GM12878 (cell line): ENCODE data around the gene UACA. TPM values are rescaled to one million over a fixed set of nuclear protein-coding genes. Genes with fewer than 3 reads are reported as not detected.

ENCODE experiments used
- ATAC-seq: fragments of 200-7000 bp; cut with Tn5 transposase; 3 replicates; pipeline ENCODE4 v1.9.1; 2020; ENCODE audit warnings: mild to moderate bottlenecking, moderate library complexity
- BruUV-seq: library from RNA; stranded (reverse); fragments of 400-500 nt; replicated peaks from 2 replicates; lab custom pipeline; 2021; lab: Mats Ljungman, UMichigan
- CTCF ChIA-PET: fragments of 300-600 bp; sonication (Branson Sonifier 250); formaldehyde crosslinking; extraction: SDS; loops from one replicate; lab custom pipeline; 2021; ENCODE audit warnings: inconsistent platforms; lab: Yijun Ruan, JAX
- POLR2A ChIA-PET: fragments of 350-600 bp; formaldehyde crosslinking; extraction: SDS; loops from one replicate; lab custom pipeline; 2021; ENCODE audit warnings: inconsistent platforms; lab: Charles Lee
- RAD21 ChIA-PET: fragments of 300-600 bp; sonication (Branson Sonifier 250); formaldehyde crosslinking; loops from one replicate; lab custom pipeline; 2023; ENCODE audit warnings: antibody characterized with exemption; ENCODE audit not compliant: unreplicated experiment; lab: Charles Lee
- SMC1A ChIA-PET: fragments of 300-600 bp; sonication (Branson Sonifier 250); formaldehyde crosslinking; loops from one replicate; lab custom pipeline; 2023; ENCODE audit not compliant: unreplicated experiment, uncharacterized antibody; lab: Charles Lee
- DNase-seq: peaks from one replicate; pipeline ENCODE4 v3.0.0-alpha.2; 2011; ENCODE audit warnings: low read depth, low spot score
- FAIRE-seq: peaks from 3 replicates; lab custom pipeline; 2011; peaks lifted over from hg19 to GRCh38; lab: Jason Lieb, UNC
- H2AFZ ChIP-seq: 2 replicates; pipeline ENCODE4 v1.6.0; 2011; ENCODE audit warnings: low read depth, low read length, control low read depth; ENCODE audit not compliant: control insufficient read depth
- H3K27ac ChIP-seq: 2 replicates; pipeline ENCODE4 v1.5.1; 2011; ENCODE audit warnings: control low read depth; ENCODE audit not compliant: control insufficient read depth, insufficient read depth
- H3K27me3 ChIP-seq, 2 experiments: replicated peaks in 1 of 2; 2 replicates each; pipeline versions ENCODE4 v1.6.0 to v1.6.1; 2011; ENCODE audit warnings: low read length in 1 of 2; ENCODE audit not compliant: control insufficient read depth in 2 of 2, insufficient read depth in 2 of 2
- H3K36me3 ChIP-seq, 2 experiments: 2 replicates each; pipeline ENCODE4 v1.5.1; 2011; ENCODE audit warnings: low read length in 1 of 2; ENCODE audit not compliant: control insufficient read depth in 2 of 2, insufficient read depth in 2 of 2
- H3K4me1 ChIP-seq: 2 replicates; pipeline ENCODE4 v1.6.1; 2011; ENCODE audit warnings: mild to moderate bottlenecking, low read length, moderate library complexity, mixed read lengths; ENCODE audit not compliant: control insufficient read depth, insufficient read depth
- H3K4me2 ChIP-seq: 2 replicates; pipeline ENCODE4 v1.6.0; 2011; ENCODE audit warnings: control low read depth; ENCODE audit not compliant: control insufficient read depth, insufficient read depth
- H3K4me3 ChIP-seq: fragments of 200-600 bp; sonication (generic); 2 replicates; pipeline ENCODE4 v1.5.1; 2016
- H3K79me2 ChIP-seq: 2 replicates; pipeline ENCODE4 v1.6.0; 2011; ENCODE audit warnings: low read length; ENCODE audit not compliant: control insufficient read depth, insufficient read depth
- H3K9ac ChIP-seq: 2 replicates; pipeline ENCODE4 v1.8.0; 2011; ENCODE audit warnings: low read length, control low read depth, mixed read lengths; ENCODE audit not compliant: control insufficient read depth, insufficient read depth
- H3K9me3 ChIP-seq: replicated peaks from 3 replicates; pipeline ENCODE4 v1.5.1; 2011; ENCODE audit warnings: mild to moderate bottlenecking, low read length; ENCODE audit not compliant: control insufficient read depth, insufficient read depth
- H4K20me1 ChIP-seq: 2 replicates; pipeline ENCODE4 v1.6.0; 2011; ENCODE audit not compliant: control insufficient read depth, insufficient read depth
- BHLHE40 ChIP-seq, 2 experiments: fragments of 450-650 bp in 1 of 2; IDR thresholded peaks; 2 replicates each; pipeline ENCODE4 v1.6.1; 2011 to 2017; ENCODE audit warnings: low read depth in 2 of 2, borderline replicate concordance in 1 of 2, improper control_type of control experiment in 1 of 2, low read length in 1 of 2, mild to moderate bottlenecking in 1 of 2
- HCFC1 ChIP-seq: fragments of 150-350 bp; IDR thresholded peaks from 2 replicates; pipeline ENCODE4 v1.6.1; 2014; ENCODE audit warnings: low read length
- JUNB ChIP-seq: IDR thresholded peaks from 2 replicates; pipeline ENCODE4 v1.6.1; 2016; ENCODE audit warnings: antibody characterized with exemption, mild to moderate bottlenecking
- JUND ChIP-seq: IDR thresholded peaks from 2 replicates; pipeline ENCODE4 v1.6.1; 2012; ENCODE audit warnings: low read depth, mild to moderate bottlenecking, low read length, improper control_type of control experiment, moderate library complexity
- LARP7 ChIP-seq: fragments of 450-650 bp; IDR thresholded peaks from 2 replicates; pipeline ENCODE4 v1.6.1; 2017; ENCODE audit warnings: mild to moderate bottlenecking
- MEF2B ChIP-seq: fragments of 450-650 bp; IDR thresholded peaks from 2 replicates; pipeline ENCODE4 v1.6.1; 2018; ENCODE audit warnings: mild to moderate bottlenecking, moderate library complexity; ENCODE audit not compliant: partially characterized antibody, poor library complexity, severe bottlenecking
- NBN ChIP-seq: fragments of 450-650 bp; IDR thresholded peaks from 2 replicates; pipeline ENCODE4 v1.6.1; 2016
- SKIL ChIP-seq: fragments of 450-650 bp; IDR thresholded peaks from 2 replicates; pipeline ENCODE4 v1.6.1; 2017; ENCODE audit warnings: mild to moderate bottlenecking, low read depth, inconsistent platforms; ENCODE audit not compliant: poor library complexity, severe bottlenecking
- SMAD5 ChIP-seq: IDR thresholded peaks from 2 replicates; pipeline ENCODE4 v1.6.1; 2016; ENCODE audit warnings: antibody characterized with exemption, low read depth
- SMC3 ChIP-seq: IDR thresholded peaks from 2 replicates; pipeline ENCODE4 v1.6.1; 2011; ENCODE audit warnings: low read length, improper control_type of control experiment, borderline replicate concordance
- SREBF1 ChIP-seq: IDR thresholded peaks from 2 replicates; pipeline ENCODE4 v1.6.1; 2012; ENCODE audit warnings: mild to moderate bottlenecking, low read length
- ZZZ3 ChIP-seq: IDR thresholded peaks from 2 replicates; pipeline ENCODE4 v1.6.1; 2011; ENCODE audit warnings: low read depth; ENCODE audit not compliant: control insufficient read depth, insufficient read length
- WGBS: methylation state at CpG from one replicate; pipeline ENCODE4 v1.1.6; 2016; ENCODE audit warnings: low lambda C conversion rate; ENCODE audit not compliant: insufficient replicate concordance, insufficient coverage; ENCODE audit errors: missing lambda C conversion rate; 5-methylcytosine and 5-hydroxymethylcytosine counted together
- in situ Hi-C: fragments of 300-500 bp; cut with MboI; formaldehyde crosslinking; loops from 9 replicates; pipeline ENCODE4 v1.14.3; 2018; ENCODE audit warnings: mixed read lengths
- intact Hi-C: fragments of 100-400 bp; cut with micrococcal nuclease; formaldehyde crosslinking; loops from one replicate; pipeline ENCODE4 v1.14.2; 2022; ENCODE audit not compliant: unreplicated experiment
- polyA plus RNA-seq, 11 experiments: library from polyadenylated mRNA; depleted of rRNA in 4 of 11; unstranded in 6 of 11; stranded (reverse) in 5 of 11; fragments of >200 nt; fragmentation: Nextera tagmentation in 4 of 11; fragmentation: Illumina TruSeq in 1 of 11; extraction: Ambion mirVana in 4 of 11; extraction: Trizol in 1 of 11; gene quantifications; 1 replicate in 1 of 11; 2 replicates in 10 of 11; pipeline versions ENCODE4 v1.2.1 to v1.2.3, GENCODE V29; 2011 to 2016; ENCODE audit warnings: inconsistent platforms in 2 of 11, missing spikeins in 2 of 11, low read depth in 1 of 11
- total RNA-seq, 4 experiments: library from RNA; depleted of rRNA in 3 of 4; stranded (reverse); fragments of >200 nt in 3 of 4; fragmentation: Illumina TruSeq in 1 of 4; extraction: Trizol in 1 of 4; gene quantifications; 2 replicates each; pipeline versions ENCODE4 v1.2.1 to v1.2.3, GENCODE V29; 2013 to 2021
- TF ChIP-seq, protein P1 (sequence below): fragments of 450-650 bp; IDR thresholded peaks from 2 replicates; pipeline ENCODE4 v1.6.1; 2018; ENCODE audit warnings: mild to moderate bottlenecking, low read depth, moderate library complexity; ENCODE audit not compliant: partially characterized antibody
- TF ChIP-seq, protein P2 (sequence below): fragments of 450-650 bp; IDR thresholded peaks from 2 replicates; pipeline ENCODE4 v1.6.1; 2017; ENCODE audit warnings: mild to moderate bottlenecking

UACA gene
- total and polyA plus RNA-seq, 10 of the 15 experiments (the other 5 are each of a cell fraction or from before 2014, with no cell fraction given) = 0.30 to 4.0 (median 2.0) TPM

DNA sequence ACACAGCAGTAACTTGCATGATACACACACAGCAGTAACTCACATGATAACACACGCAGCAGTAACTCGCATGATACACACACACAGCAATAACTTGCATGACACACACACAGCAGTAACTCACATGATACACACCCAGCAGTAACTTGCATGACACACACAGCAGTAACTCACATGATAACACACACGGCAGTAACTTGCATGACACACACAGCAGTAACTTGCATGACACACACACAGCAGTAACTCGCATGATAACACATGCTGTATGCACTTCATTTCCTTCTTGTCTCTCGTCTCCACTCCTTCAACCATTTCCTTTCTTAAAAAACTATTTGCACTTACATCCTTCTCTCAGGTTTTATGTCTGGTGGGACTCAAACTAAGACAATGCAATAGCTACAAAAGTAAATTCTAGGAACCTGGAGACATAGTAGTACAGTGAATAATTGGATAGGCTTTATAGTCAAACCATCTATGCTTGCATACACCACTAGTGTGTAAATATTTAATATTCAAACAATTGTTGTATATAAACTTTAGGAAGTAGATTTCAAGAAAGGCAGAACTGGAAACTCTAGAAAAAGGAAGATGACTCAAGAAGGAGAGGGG is 130.8 kb downstream of the UACA start:
- intact Hi-C loops = no loop called here
- Histone ChIP-seq H3K27me3 (peaks cover 0 to 1% of the 10 kb centered on the region in 2 experiments; a peak in 1 of 4 replicates), H3K27ac (no peak overlapping the region), H3K4me2 (no peak overlapping the region), H3K36me3 (no peaks in the 10 kb centered on the region), H3K9me3 (no peaks in the 10 kb centered on the region), H2AFZ (no peak overlapping the region), H3K79me2 (no peaks in the 10 kb centered on the region), H3K4me3 (no peak overlapping the region), H3K9ac (no peak overlapping the region), H3K4me1 (no peaks in the 10 kb centered on the region), H4K20me1 (no peaks in the 10 kb centered on the region)
- RAD21 ChIA-PET = no interaction called here
- FAIRE-seq (no peak), DNase-seq (no peak), ATAC-seq (no peak)
- in situ Hi-C loops = no loop called here
- BruUV-seq = no TSS peak
- WGBS = 40% methylated on average over 5 of the region's 5 CpGs
- POLR2A ChIA-PET = no interaction called here
- SMC1A ChIA-PET = no interaction called here
- CTCF ChIA-PET = no interaction called here
- TF ChIP-seq, protein P1, sequence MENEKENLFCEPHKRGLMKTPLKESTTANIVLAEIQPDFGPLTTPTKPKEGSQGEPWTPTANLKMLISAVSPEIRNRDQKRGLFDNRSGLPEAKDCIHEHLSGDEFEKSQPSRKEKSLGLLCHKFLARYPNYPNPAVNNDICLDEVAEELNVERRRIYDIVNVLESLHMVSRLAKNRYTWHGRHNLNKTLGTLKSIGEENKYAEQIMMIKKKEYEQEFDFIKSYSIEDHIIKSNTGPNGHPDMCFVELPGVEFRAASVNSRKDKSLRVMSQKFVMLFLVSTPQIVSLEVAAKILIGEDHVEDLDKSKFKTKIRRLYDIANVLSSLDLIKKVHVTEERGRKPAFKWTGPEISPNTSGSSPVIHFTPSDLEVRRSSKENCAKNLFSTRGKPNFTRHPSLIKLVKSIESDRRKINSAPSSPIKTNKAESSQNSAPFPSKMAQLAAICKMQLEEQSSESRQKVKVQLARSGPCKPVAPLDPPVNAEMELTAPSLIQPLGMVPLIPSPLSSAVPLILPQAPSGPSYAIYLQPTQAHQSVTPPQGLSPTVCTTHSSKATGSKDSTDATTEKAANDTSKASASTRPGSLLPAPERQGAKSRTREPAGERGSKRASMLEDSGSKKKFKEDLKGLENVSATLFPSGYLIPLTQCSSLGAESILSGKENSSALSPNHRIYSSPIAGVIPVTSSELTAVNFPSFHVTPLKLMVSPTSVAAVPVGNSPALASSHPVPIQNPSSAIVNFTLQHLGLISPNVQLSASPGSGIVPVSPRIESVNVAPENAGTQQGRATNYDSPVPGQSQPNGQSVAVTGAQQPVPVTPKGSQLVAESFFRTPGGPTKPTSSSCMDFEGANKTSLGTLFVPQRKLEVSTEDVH = no peak
- TF ChIP-seq HCFC1 = no peak
- TF ChIP-seq JUND = no peak
- TF ChIP-seq BHLHE40 (IDR thresholded peaks at IDR 0.05; ENCODE audit: borderline replicate concordance in 1 of 2, low read depth in 2 of 2, low read length in 1 of 2) = no peak
- TF ChIP-seq SKIL = no peak
- TF ChIP-seq, protein P2, sequence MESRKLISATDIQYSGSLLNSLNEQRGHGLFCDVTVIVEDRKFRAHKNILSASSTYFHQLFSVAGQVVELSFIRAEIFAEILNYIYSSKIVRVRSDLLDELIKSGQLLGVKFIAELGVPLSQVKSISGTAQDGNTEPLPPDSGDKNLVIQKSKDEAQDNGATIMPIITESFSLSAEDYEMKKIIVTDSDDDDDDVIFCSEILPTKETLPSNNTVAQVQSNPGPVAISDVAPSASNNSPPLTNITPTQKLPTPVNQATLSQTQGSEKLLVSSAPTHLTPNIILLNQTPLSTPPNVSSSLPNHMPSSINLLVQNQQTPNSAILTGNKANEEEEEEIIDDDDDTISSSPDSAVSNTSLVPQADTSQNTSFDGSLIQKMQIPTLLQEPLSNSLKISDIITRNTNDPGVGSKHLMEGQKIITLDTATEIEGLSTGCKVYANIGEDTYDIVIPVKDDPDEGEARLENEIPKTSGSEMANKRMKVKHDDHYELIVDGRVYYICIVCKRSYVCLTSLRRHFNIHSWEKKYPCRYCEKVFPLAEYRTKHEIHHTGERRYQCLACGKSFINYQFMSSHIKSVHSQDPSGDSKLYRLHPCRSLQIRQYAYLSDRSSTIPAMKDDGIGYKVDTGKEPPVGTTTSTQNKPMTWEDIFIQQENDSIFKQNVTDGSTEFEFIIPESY = no peak
- TF ChIP-seq SREBF1 = no peak
- TF ChIP-seq ZZZ3 = no peak
- no peak for TF ChIP-seq JUNB
- TF ChIP-seq SMC3 = no peak
- TF ChIP-seq LARP7 = no peak
- no peak for TF ChIP-seq MEF2B
- no peak for TF ChIP-seq SMAD5
- TF ChIP-seq NBN = no peak
